ENCODE measurements around the gene TBX1. TPM values are rescaled to one million over a fixed set of nuclear protein-coding genes. Genes with fewer than 3 reads are reported as not detected.

Gene TBX1
- total RNA-seq, 4 donors from 2014 or later = 0.18 to 4.4 (median 0.26) TPM

DNA sequence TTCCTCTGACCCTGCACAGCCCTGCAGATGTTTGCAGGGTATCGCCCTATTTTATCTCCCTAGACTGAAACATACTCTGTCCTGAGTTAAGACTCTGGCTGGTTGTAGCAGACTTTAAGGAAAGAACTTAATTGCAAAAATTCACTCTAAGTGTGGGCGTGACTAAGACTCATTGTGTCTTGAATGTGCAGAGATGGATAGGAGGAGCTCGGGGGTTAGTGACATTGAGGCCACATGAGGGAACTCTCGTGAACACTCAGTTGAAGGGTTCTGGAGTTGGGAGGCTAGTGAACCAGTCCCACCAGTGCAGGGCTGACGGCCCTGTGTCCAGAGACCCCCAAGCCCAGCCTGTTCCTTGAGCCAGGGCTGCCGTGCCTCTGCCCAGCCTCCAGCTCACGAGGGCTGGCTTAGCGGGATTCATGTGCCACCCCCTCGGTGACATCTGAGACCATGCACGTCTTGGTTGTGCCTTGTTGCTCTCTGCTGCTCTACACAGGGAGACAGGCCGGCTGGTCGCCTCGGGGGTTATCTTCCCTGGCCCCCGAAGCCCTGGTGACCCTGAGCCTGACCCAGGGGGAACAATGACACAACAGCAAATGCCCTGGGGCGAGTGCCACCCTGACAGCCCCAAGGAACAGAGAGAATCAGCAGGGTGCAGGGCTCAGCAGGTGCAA is 11.4 kb upstream of the TBX1 start:
- intact Hi-C loops (cut with DNase I) = no loop called here
- H3K27me3 ChIP-seq = peaks cover 0 to 53% (median 0%) of the 10 kb centered on the region in 4 donors

GRCh38 chr22:19749876-19750275 is 10.7 kb upstream of the TBX1 start:
- Histone ChIP-seq H3K27ac (no peak overlapping the region), H3K9me3 (no peaks in the 10 kb centered on the region), H3K4me3 (no peak overlapping the region), H3K36me3 (no peaks in the 10 kb centered on the region), H3K27me3 (peaks cover under 1 to 61% (median 6%) of the 10 kb centered on the region in 4 donors), H3K4me1 (peaks cover 0 to 2% (median under 1%) of the 10 kb centered on the region in 3 donors)
- no peak for DNase-seq
- WGBS, 2 donors = 68 to 81% methylated on average over 9 to 10 of the region's 12 CpGs
- TF ChIP-seq, protein P1, sequence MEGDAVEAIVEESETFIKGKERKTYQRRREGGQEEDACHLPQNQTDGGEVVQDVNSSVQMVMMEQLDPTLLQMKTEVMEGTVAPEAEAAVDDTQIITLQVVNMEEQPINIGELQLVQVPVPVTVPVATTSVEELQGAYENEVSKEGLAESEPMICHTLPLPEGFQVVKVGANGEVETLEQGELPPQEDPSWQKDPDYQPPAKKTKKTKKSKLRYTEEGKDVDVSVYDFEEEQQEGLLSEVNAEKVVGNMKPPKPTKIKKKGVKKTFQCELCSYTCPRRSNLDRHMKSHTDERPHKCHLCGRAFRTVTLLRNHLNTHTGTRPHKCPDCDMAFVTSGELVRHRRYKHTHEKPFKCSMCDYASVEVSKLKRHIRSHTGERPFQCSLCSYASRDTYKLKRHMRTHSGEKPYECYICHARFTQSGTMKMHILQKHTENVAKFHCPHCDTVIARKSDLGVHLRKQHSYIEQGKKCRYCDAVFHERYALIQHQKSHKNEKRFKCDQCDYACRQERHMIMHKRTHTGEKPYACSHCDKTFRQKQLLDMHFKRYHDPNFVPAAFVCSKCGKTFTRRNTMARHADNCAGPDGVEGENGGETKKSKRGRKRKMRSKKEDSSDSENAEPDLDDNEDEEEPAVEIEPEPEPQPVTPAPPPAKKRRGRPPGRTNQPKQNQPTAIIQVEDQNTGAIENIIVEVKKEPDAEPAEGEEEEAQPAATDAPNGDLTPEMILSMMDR (IDR thresholded peaks at IDR 0.05) = no peak
- no peak for TF ChIP-seq POLR2A (IDR thresholded peaks at IDR 0.05)
- intact Hi-C loops (cut with DNase I) = no loop called here

More for the DNA sequence above, 11.4 kb upstream of the TBX1 start:
- Histone ChIP-seq H3K9me3 (no peaks in the 10 kb centered on the region), H3K27ac (no peak overlapping the region), H3K4me3 (no peak overlapping the region), H3K4me1 (no peaks in the 10 kb centered on the region), H3K36me3 (no peaks in the 10 kb centered on the region)
- WGBS, 2 donors = 65 to 71% methylated on average over 4 to 9 of the region's 15 CpGs
- no peak for TF ChIP-seq POLR2A (IDR thresholded peaks at IDR 0.05)
- TF ChIP-seq, protein P1 (IDR thresholded peaks at IDR 0.05) = no peak
- DNase-seq = no peak

DNA sequence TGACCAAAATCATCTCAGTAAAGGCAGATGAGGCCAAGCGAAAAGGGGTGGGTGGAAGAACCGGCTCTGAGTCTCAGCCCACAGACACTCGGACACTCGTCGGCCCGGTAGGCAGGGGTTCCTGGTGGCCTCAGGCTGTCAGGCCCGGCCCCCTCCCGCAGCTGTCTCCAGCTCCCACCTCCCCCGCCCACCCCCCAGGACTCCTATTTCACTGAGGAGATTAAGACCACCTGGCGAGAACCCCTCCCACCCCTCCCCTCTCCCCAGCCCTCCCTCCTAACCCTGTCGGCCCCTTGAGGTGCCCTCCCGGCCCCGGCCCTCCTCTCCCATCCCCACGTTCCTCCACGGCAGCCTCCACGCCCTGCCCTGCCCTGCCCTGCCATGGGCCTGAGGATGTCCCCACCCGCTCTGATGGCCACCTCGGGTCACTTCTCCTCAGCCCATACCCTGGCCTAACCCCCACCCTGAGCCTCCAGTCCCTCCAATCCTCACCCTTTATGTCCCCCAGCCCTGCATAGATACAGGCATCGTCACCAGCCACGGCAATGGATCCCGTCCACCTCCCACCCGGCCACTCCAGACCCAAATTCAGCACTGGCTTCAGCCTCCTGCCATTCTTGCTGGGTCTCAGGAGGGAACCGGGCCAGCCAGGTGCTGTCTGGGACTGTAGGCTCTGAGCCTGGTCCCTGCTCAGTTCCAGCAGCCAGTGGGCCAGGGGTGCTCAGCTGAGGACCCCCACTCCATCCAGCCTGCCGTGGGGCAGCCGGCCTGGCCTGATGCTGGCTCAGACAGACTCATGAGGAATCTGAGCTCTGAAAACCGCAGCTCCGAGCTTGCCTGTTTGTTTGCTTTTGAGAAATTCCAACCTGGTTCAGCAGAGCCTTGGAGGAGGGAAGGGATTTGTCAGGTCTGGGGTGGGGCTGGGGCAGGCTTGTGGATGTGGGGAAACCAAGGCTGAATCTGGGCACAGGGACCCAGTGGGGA is 9.8 kb upstream of the TBX1 start:
- intact Hi-C loops (cut with DNase I) = no loop called here
- no peak for DNase-seq
- H3K27ac ChIP-seq = no peak overlapping the region
- no peaks in the 10 kb centered on the region for H3K36me3 ChIP-seq
- H3K9me3 ChIP-seq = no peaks in the 10 kb centered on the region
- TF ChIP-seq, protein P1 (IDR thresholded peaks at IDR 0.05) = no peak
- TF ChIP-seq POLR2A (IDR thresholded peaks at IDR 0.05) = no peak
- peaks cover 6 to 70% (median 14%) of the 10 kb centered on the region in 4 donors for H3K27me3 ChIP-seq
- WGBS, 2 donors = 52 to 67% methylated on average over 12 to 19 of the region's 27 CpGs
- H3K4me3 ChIP-seq = no peak overlapping the region
- H3K4me1 ChIP-seq = peaks cover 6 to 11% (median 9%) of the 10 kb centered on the region in 3 donors

DNA sequence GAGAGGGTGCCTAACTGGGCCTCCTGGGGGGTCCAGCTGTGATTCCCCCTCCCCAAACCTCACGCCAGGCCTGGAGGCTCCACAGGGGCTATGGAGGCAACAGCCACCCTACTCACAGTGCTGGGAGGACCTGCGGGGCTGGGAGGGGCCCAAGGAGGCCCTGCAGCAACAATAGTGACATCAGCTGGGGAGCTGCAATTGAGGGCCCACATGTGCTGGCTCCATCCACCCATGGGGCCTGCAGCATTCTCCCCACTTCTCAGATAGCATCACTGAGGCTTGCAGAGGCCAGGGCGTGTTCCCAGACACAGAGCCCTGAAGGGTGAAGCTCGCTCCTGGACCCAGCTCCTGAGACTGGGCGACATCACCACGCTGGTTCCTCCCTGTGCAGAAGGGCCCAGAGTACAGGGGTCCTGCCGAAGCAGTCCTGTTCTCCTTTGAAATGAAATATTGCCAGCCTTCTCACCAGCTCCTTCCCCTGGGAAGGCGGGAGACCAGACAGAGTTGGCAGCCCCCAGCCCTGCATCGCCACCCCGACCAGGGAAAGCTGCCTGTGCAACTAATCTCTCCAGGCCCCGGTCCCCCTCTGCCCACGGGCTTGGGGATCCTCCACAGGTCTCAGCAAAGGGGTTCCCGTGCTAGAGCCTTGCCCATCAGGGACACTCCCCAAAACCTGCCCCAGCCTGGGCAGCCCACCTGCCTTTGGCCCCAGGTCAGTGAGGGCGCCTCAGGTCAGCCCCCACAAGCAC is 8.9 kb upstream of the TBX1 start:
- TF ChIP-seq, protein P1 (IDR thresholded peaks at IDR 0.05) = no peak
- TF ChIP-seq POLR2A (IDR thresholded peaks at IDR 0.05) = no peak
- Histone ChIP-seq H3K4me3 (no peak overlapping the region), H3K4me1 (peaks cover 14 to 20% (median 18%) of the 10 kb centered on the region in 3 donors), H3K27ac (no peak overlapping the region), H3K27me3 (peaks cover 6 to 78% (median 21%) of the 10 kb centered on the region in 4 donors), H3K9me3 (no peaks in the 10 kb centered on the region), H3K36me3 (no peaks in the 10 kb centered on the region)
- no peak for DNase-seq
- intact Hi-C loops (cut with DNase I) = no loop called here
- WGBS, 2 donors = 92% methylated on average over 4 of the region's 14 CpGs; no CpG with 5 or more reads in 1 of the 2 donors
